Epithelial cell of prostate (primary cell): ENCODE measurements around the gene TLK2.

ENCODE experiments used
- DNase-seq: peaks from one replicate; pipeline ENCODE4 v3.0.0-alpha.2; 2011; ENCODE audit warnings: low read depth, low spot score
- H3K27ac ChIP-seq: fragments of 450-650 bp; 2 replicates; pipeline ENCODE4 v1.5.1; 2017; ENCODE audit warnings: mild to moderate bottlenecking

The TLK2 gene

DNA sequence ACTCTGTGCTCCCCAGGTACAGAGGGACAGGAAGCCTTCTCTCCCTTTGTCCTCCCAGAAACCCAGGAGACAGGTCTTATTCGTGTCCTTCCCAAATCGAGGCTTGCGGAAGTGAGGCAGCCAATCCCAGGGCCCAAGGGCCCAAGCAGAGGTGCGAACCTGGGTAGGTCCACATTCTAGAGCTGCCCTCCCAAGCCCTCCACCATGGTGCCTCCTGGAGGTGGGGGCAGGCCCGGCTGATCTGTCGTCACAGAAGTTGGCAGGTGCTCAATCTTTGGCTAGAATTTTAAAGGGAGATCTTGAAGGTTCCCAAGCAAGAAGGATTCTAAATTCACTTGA is 170.3 kb downstream of the TLK2 start:
- no peak overlapping the region for H3K27ac ChIP-seq

DNA sequence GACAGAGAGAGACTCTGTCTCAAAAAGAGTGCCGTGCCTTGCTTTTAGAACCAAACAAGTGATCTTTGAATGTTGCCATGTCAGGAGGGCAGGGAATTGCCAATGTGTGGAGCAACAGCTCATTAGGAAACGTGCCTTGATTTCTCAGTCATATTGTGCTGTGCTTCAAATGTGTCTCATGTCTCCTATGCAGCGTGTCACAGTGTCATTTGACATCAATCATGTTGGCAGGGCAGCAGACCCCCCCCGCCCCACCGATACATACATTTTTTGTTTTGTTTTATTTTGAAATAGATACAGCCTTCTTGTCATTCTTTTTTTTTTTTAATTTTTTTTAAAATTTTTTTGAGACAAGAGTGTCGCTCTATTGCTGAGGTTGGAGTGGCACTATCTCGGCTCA is 170.9 kb downstream of the TLK2 start:
- no peak overlapping the region for H3K27ac ChIP-seq
- no peak for DNase-seq

More for the DNA sequence above, 170.3 kb downstream of the TLK2 start:
- no peak for DNase-seq

DNA sequence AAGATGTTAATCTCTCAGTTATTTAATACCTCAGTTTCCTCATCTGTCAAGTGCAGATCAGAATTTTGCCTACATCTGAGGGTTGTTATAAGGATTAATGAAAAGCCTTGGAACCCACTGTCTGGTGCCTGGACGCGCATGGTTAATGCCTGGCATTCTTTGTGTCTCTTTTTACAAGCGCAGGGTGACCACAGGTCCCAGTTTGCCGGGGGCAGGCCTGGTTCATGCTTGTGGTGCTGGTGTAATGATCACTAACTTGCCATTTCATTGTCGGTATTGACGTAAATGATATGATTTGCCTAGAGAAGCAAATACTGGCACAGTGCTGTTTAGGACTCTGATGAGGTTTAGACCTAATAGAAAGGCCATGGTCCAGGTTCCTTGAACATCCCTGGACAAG is 172.0 kb downstream of the TLK2 start:
- DNase-seq = no peak
- no peak overlapping the region for H3K27ac ChIP-seq

DNA sequence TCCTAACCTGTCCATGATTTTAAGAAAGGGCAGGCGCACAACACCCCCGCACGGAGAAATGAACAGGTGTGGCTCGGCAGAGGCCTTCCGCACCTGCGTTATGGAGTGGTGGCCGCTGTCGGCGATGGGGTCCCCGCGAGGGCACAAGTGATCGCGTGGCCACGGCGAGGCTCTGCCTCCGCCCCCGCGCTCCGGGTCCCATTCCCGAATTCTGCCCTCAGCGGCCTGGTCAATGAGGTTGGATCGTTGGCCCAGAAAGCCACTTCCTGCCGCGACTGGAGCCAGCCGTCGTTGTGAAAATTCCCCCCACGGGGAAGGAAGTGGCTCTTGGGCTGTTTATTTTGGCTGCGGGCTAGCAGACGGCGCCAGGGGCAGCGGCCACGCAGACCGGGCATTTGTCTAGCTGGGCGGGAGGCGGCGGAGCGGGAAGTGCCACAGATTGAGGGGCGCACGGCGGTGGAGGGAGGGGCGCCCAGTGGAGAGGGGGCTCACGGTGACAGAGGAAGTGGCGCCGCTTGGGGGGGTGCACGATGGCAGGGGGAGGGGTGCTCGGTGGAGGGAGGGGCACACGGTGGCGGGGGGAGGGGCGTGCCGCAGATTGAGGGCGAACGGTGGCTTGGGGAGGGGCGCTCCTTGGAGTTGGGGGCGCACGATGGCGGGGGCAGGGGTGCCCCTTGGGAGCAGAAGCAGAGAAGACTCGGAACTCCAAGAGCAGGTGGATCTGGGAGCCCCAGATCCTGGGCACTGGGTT is 173.8 kb downstream of the TLK2 start:
- H3K27ac ChIP-seq = peak overlapping the region; percentile 20
- no peak for DNase-seq

DNA sequence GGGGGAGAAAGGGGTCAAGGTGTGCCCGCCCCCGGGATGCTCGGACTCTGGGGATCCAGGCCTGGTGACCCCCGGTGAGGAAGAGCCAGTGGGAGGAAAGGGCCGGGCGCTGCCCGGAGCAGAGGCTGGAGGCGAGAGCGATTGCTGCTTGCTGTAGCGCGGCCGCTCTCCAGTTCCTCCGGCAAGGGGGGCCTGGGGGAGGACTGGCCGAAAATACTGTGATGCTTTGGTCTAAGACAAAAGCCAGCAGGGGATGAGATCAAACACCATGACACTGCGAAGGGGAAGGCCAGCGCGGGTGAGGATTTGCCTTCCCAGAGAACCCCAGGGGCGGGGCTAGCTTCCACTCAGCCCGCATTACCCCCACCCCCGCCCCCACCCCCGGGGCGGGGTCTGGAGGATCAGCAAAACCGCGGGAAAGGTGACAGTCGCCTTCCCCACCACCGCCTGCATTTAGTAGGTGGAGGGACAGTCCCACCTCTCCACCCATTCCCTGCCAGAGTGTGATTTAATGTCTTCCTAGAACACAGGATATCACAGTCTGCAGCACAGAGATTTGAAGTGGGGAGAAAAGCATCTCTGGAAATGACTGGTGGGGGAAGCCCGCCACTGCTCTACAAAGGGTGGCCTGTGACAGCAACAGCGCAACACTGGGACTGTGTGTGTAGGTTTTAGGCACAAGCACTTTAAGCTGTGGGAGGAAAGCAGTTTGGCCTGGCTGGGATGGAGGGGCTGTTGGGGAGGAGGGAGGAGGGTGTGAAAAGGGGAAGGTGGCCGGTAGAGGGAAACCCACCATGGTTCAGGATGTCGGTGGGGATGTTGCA is 174.6 kb downstream of the TLK2 start:
- no peak for DNase-seq
- H3K27ac ChIP-seq = no peak overlapping the region

DNA sequence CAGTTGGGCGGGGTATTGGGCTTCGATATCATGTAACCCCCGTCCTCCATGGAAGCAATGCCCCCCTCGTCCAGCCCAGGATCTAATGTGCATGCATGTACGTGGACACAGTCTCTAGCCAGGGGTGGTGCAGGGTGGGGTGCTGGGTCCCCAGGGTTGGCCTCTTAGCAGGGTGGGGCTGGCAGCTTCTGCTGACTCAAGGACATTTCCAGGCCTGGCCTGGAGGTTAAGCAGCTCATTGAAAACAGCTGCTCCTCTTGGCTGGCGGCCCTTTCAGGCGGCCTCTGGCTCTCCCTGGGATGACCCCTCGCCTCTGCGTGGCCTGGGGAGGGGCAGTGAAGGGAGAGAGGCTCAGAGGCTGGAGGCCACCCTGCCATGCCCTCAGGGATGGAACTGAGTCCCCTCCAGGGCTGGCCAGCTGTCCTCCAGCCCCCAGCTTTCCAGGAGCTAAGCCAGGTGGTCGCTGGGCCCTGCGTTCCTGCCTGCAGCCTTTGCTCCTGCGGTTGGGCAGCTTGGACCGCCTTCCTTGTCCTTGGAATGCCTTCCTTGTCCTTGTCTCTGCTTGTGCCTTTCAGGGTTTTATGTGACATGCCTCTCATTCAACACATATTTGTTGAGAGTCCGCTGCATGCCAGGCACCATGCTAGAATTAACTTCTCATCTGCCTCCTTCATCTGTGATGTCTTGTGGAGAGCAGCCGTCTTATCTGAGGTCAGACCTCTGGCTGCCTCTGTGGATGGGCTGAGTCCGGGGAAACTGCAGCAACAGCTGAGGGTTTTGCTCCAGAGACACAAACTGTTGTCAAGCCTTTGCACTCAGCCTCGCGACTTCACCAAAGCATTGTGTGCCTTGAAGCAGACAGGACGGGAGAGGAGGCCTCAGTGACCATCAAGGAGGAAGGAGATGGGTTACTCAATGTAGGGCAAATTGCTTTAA is 175.5 kb downstream of the TLK2 start:
- H3K27ac ChIP-seq = no peak overlapping the region
- no peak for DNase-seq

DNA sequence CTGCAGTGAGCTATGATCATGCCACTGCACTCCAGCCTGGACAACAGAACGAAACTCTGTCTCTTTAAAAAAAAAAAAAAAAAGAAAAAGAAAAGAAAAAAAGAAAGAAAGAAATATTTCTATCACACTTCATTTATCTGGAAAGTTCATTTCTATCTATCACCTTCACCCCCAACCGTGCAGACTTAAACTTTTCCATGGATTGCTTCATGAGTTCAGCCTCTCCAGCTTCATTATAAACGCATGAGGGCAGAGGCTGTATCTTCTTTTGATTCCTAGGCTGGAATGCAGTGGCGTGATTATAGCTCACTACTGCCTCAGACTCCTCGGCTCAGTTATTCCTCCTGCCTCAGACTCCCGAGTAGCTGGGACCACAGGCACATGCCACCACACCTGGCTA is 177.0 kb downstream of the TLK2 start:
- no peak overlapping the region for H3K27ac ChIP-seq
- DNase-seq = no peak

DNA sequence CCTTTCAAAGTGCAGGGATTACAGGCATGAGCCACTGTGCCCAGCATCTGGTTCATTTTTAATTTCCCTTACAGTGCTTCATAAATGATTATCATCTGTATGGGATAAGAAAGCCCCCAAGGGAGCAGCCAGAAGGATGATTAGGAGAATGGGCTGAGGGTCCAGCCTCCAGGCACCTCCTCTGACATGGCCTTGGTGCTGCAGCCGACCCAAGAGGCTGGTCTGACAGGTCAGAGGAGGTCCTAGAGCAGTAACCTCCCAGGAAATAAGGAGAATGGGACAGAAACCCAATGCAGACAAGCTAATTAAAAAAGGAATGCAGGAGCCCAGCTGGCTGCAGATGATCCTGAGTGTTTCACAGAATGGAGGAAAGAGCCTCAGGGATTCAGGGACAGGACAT is 177.8 kb downstream of the TLK2 start:
- H3K27ac ChIP-seq = no peak overlapping the region
- DNase-seq = no peak

DNA sequence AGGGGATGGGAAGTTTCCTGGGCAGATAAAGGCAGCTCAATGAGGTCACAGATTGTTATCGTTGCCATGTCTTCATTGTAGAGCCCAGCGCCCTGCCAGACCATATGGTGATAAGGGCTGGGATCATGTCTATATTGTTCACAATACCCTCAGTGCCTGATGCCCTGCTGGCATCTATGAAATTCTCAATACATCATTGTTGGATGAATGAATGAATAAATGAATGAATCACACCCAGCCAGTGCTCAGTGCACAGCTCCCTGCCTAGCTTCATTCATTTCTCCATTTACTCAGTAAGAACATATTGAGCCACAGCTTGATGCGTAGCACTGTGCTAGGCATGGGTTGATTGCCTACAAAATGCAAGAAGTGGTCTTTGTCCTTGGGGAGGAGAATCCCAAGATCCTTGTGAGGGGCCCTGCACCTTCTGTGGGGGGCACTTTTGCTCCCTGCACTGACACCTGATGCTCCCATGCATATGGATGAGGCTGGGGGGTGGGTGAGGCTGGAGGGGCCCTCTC is 178.6 kb downstream of the TLK2 start:
- no peak overlapping the region for H3K27ac ChIP-seq
- no peak for DNase-seq

DNA sequence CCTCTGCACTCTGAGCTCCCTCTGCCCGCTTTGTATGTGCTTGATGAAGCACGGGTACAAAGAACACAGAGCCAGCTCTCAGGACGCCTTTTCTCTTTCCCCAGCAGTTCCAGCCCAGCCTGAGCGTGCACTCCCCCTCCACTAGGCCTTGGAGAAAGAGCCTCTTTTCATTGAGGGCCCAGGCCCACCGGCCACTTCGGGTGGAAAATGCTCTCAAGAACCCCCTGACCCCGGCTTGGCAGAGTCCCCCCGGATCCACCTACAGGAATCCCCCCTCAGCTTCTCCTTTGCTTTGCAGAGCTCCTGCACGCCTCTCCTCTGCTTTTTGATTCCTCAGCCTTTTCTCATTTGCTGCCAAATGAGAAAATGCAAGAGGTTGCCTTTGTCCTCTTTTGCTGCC is 179.1 kb downstream of the TLK2 start:
- DNase-seq = no peak
- H3K27ac ChIP-seq = no peak overlapping the region

DNA sequence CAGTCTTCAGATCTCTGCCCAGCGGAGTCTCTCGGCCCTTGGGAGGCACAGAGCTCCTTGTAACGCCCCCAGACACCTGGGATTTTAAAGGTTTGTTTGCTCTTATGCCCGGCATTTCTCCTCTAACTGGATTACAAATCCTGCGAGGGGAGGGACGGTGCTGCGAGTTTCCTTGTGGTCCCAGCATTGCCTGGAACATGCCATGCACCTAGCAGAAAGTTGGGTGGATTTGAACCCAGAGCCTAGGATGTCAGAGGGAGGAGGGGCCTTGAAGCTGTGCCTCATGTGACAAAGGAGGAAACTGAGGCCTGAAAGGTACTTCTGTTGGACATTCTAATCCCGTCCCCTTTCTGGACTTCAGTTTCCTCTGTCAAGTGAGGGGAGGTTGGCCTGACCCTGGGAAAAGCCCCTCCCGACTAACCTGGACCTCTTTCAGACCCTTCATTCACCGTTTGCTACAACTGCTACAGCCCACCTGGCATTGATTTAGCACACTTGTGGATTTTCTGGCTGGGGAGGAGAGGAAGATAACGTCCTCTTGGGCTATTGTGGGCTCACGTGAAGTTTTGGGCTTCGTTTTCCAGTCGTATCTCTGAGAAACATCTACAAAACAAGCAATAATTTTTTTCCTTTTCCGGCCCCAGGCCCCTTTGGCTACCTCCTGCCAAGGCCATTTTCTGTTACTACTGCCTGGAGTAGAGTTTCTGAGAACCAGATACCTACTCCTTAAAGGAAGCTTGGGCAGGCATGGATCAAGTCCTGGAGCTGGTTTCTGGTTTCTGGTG is 179.7 kb downstream of the TLK2 start:
- H3K27ac ChIP-seq = no peak overlapping the region

DNA sequence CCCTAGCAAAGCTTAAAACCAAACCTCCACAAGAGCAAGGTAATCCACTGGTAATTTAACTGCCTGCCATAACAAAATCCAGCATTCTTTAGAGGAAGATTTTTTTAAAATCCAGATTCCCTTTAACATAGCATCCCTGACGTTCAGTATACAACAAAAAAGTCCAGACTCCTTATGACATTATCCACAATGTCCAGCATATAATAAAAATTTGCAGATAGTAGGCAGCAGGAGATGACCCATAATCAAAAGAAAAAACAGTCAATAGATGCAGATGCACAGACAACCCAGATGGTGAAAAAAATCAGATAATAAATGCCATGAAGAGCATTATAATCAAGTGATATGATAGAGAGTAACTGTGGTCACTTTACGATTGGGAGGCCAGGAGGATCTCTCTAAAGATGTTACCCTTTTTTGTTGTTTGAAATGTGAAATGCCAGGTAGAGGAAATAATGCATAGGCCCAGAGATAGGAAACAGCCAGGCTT is 182.0 kb downstream of the TLK2 start:
- no peak for DNase-seq
- no peak overlapping the region for H3K27ac ChIP-seq

More for the DNA sequence above, 179.7 kb downstream of the TLK2 start:
- no peak for DNase-seq

DNA sequence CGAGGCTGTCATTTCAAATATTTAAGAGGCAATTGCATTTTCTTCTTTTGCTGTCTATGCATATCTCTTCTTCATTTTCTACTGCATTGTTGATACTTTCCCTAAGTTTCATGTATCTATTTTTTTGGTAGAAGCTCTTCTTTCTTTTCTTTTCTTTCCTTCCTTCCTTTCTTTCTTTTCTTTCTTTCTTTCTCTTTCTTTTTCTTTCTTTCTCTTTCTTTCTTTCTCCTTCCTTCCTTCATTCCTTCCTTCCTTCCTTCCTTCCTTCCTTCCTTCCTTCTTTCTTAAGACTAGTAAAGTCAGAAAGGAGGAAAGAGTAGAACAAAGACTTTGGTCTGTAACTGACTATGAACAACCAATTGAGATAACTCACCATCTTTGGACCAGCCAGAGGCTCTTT is 182.7 kb downstream of the TLK2 start:
- no peak for DNase-seq
- no peak overlapping the region for H3K27ac ChIP-seq

DNA sequence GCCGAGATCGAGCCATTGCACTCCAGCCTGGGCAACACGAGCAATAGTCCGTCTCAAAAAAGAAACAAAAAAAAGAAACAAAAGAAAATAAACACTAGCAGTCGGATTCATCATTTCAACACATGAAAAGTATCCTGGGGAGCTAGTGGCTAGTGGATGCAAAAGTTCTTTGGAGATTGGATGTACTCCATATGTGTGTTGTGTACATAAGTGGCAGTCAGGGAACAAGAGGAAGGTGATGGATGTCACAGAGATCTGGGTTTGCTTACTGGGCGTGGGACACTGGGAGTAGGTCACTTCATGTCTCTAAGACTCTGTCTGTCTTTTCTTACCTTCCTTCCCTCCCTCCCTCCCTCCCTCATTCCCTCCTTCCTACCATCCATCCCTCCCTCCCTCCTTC is 184.2 kb downstream of the TLK2 start:
- no peak overlapping the region for H3K27ac ChIP-seq
- DNase-seq = no peak
